GM19035 (cell line): ENCODE data around the gene GNL2.

Experiments used
- ATAC-seq: cut with Tn5 transposase; IDR thresholded peaks from one replicate; pipeline ENCODE4 v1.9.1; 2021; ENCODE audit not compliant: unreplicated experiment

The GNL2 gene

GRCh38 chr1:37517569-37517968, 78.2 kb downstream of the GNL2 start:
- ATAC-seq = no peak
